Endodermal cell (in vitro differentiated cells): ENCODE measurements around the gene UBE2Q2. TPM values are rescaled to one million over a fixed set of nuclear protein-coding genes. Genes with fewer than 3 reads are reported as not detected.
A peak's percentile ranks its signal among the peaks of the same experiment; 100 is the strongest.

Experiments
- DNase-seq: peaks from one replicate; pipeline ENCODE4 v3.0.0-alpha.2; 2017
- H3K27ac ChIP-seq: 2 replicates; pipeline ENCODE4 v1.5.1; 2013; ENCODE audit warnings: mild to moderate bottlenecking, low read depth, low read length, moderate library complexity
- H3K27me3 ChIP-seq: 2 replicates; pipeline ENCODE4 v1.6.1; 2013; ENCODE audit warnings: mild to moderate bottlenecking, low read length, moderate library complexity; ENCODE audit not compliant: insufficient read depth, control insufficient read depth, poor library complexity, severe bottlenecking
- H3K36me3 ChIP-seq: 2 replicates; pipeline ENCODE4 v1.7.0; 2013; ENCODE audit warnings: mild to moderate bottlenecking, low read length, moderate library complexity; ENCODE audit not compliant: control insufficient read depth, insufficient read depth
- H3K4me1 ChIP-seq: one replicate; pipeline ENCODE4 v1.7.0; 2013; ENCODE audit warnings: low read length; ENCODE audit not compliant: control insufficient read depth, insufficient read depth
- H3K4me3 ChIP-seq: 2 replicates; pipeline ENCODE4 v1.5.1; 2013; ENCODE audit warnings: mild to moderate bottlenecking, low read length, moderate library complexity
- H3K9ac ChIP-seq: 2 replicates; pipeline ENCODE4 v1.6.1; 2013; ENCODE audit warnings: mild to moderate bottlenecking, low read length, moderate library complexity; ENCODE audit not compliant: poor library complexity, severe bottlenecking; ENCODE audit errors: extremely low read depth
- H3K9me3 ChIP-seq: 2 replicates; pipeline ENCODE4 v1.6.1; 2013; ENCODE audit warnings: mild to moderate bottlenecking, low read length, moderate library complexity; ENCODE audit not compliant: control insufficient read depth
- H3K27ac Mint-ChIP-seq: 2 replicates; pipeline ENCODE4 v1.8.0; 2020; ENCODE audit warnings: mixed read lengths
- H3K27me3 Mint-ChIP-seq: 2 replicates; pipeline ENCODE4 v1.8.0; 2021; ENCODE audit warnings: mild to moderate bottlenecking, mixed read lengths; ENCODE audit not compliant: insufficient read depth
- H3K36me3 Mint-ChIP-seq: 2 replicates; pipeline ENCODE4 v1.8.0; 2020; ENCODE audit warnings: low read depth, mixed read lengths
- H3K4me1 Mint-ChIP-seq: 2 replicates; pipeline ENCODE4 v1.8.0; 2020; ENCODE audit warnings: mixed read lengths
- H3K4me3 Mint-ChIP-seq: 2 replicates; pipeline ENCODE4 v1.8.0; 2020; ENCODE audit warnings: mild to moderate bottlenecking, moderate library complexity, mixed read lengths
- H3K9me3 Mint-ChIP-seq: 2 replicates; pipeline ENCODE4 v1.8.0; 2020; ENCODE audit warnings: mild to moderate bottlenecking, mixed read lengths
- CTCF ChIP-seq: fragments of 200-600 bp; sonication (generic); conservative IDR thresholded peaks from 2 replicates; pipeline ENCODE4 v1.5.0; 2021; ENCODE audit warnings: antibody characterized with exemption, mild to moderate bottlenecking
- WGBS, 2 experiments: methylation state at CpG; one replicate each; pipeline versions ENCODE4 v1.1.5 to v1.1.7; 2013; ENCODE audit warnings: missing lambda C conversion rate in 2 of 2, mixed read lengths in 1 of 2; ENCODE audit not compliant: insufficient coverage in 1 of 2, insufficient read length in 1 of 2; 5-methylcytosine and 5-hydroxymethylcytosine counted together
- total RNA-seq, 2 donors: library from RNA; stranded (reverse); fragmentation: NEBNext Ultra II Directional in 1 of 2; extraction: Animal tissue kit (Norgen Biotek cat#: 25700) in 1 of 2; gene quantifications; 2 replicates in 1 of 2; 3 replicates in 1 of 2; pipeline ENCODE4 v1.2.1, GENCODE V29; 2021

Gene UBE2Q2
- total RNA-seq, 2 donors from 2014 or later, result 29.5 to 37.1 TPM

- WGBS, 2 experiments, result 93 to 94% methylated on average over 2 to 6 of the region's 6 CpGs
- H3K27ac ChIP-seq, result no peak overlapping the region
- H3K4me1 ChIP-seq, result no peaks in the 10 kb centered on the region
- no peak overlapping the region for H3K9ac ChIP-seq
- no peaks in the 10 kb centered on the region for H3K27me3 ChIP-seq
- Mint-ChIP-seq H3K27me3 (peaks cover 8% of the 10 kb centered on the region), H3K4me3 (no peak overlapping the region), H3K27ac (no peak overlapping the region), H3K9me3 (peaks cover 2% of the 10 kb centered on the region), H3K36me3 (no peaks in the 10 kb centered on the region), H3K4me1 (peaks cover 3% of the 10 kb centered on the region)
- DNase-seq, result no peak
- H3K4me3 ChIP-seq, result no peak overlapping the region
- no peaks in the 10 kb centered on the region for H3K36me3 ChIP-seq
- H3K9me3 ChIP-seq, result no peaks in the 10 kb centered on the region
- no peak for TF ChIP-seq CTCF
Measured at GRCh38 chr15:75808563-75808962, 34.7 kb upstream of the UBE2Q2 start.

GRCh38 chr15:75809986-75810750 is 33.1 kb upstream of the UBE2Q2 start:
- Mint-ChIP-seq H3K36me3 (no peaks in the 10 kb centered on the region), H3K27ac (peak overlapping the region; percentile 46), H3K9me3 (peaks cover 2% of the 10 kb centered on the region), H3K4me3 (no peak overlapping the region), H3K27me3 (peaks cover 6% of the 10 kb centered on the region), H3K4me1 (peaks cover 3% of the 10 kb centered on the region)
- peak; percentile 85 for DNase-seq
- H3K9me3 ChIP-seq, result no peaks in the 10 kb centered on the region
- WGBS, 2 experiments, result 77 to 78% methylated on average over 10 of the region's 10 CpGs
- no peak overlapping the region for H3K4me3 ChIP-seq
- peak; percentile 76 for TF ChIP-seq CTCF
- H3K27me3 ChIP-seq, result no peaks in the 10 kb centered on the region
- no peak overlapping the region for H3K9ac ChIP-seq
- H3K4me1 ChIP-seq, result no peaks in the 10 kb centered on the region
- no peak overlapping the region for H3K27ac ChIP-seq
- H3K36me3 ChIP-seq, result no peaks in the 10 kb centered on the region

GRCh38 chr15:75810874-75811498 is 32.3 kb upstream of the UBE2Q2 start:
- H3K36me3 ChIP-seq, result no peaks in the 10 kb centered on the region
- H3K9ac ChIP-seq, result no peak overlapping the region
- peaks cover 3% of the 10 kb centered on the region for H3K4me1 Mint-ChIP-seq
- H3K4me3 ChIP-seq, result no peak overlapping the region
- TF ChIP-seq CTCF, result no peak
- H3K9me3 ChIP-seq, result no peaks in the 10 kb centered on the region
- H3K36me3 Mint-ChIP-seq, result no peaks in the 10 kb centered on the region
- 98 to 100% methylated on average over 2 of the region's 2 CpGs for WGBS, 2 experiments
- DNase-seq, result no peak
- H3K4me1 ChIP-seq, result no peaks in the 10 kb centered on the region
- H3K27ac ChIP-seq, result no peak overlapping the region
- H3K27me3 ChIP-seq, result no peaks in the 10 kb centered on the region
- peaks cover 5% of the 10 kb centered on the region for H3K27me3 Mint-ChIP-seq
- H3K27ac Mint-ChIP-seq, result peak overlapping the region; percentile 46
- H3K4me3 Mint-ChIP-seq, result no peak overlapping the region
- peaks cover 2% of the 10 kb centered on the region for H3K9me3 Mint-ChIP-seq
